H1 (cell line): ENCODE results near the gene SIX3. TPM values are rescaled to one million over a fixed set of nuclear protein-coding genes. Genes with fewer than 3 reads are reported as not detected.
A peak's percentile ranks its signal among the peaks of the same experiment; 100 is the strongest.

Experiments
- CTCF ChIA-PET: fragments of 300-600 bp; sonication (Branson Sonifier 250); formaldehyde crosslinking; loops from one replicate; lab custom pipeline; 2021; ENCODE audit not compliant: partially characterized antibody; lab: Charles Lee
- POLR2A ChIA-PET: fragments of 300-600 bp; sonication (Branson Sonifier 250); formaldehyde crosslinking; loops from one replicate; lab custom pipeline; 2021; ENCODE audit warnings: inconsistent platforms; ENCODE audit not compliant: partially characterized antibody; lab: Charles Lee
- DNase-seq, 2 experiments: peaks; one replicate each; pipeline versions ENCODE4 v3.0.0 to v3.0.0-alpha.2; 2010 to 2022; ENCODE audit warnings: low spot score in 2 of 2, low read depth in 1 of 2, mixed read lengths in 1 of 2
- FAIRE-seq: peaks from 2 replicates; lab custom pipeline; 2011; peaks lifted over from hg19 to GRCh38; lab: Jason Lieb, UNC
- H2AFZ ChIP-seq: 2 replicates; pipeline ENCODE4 v1.8.1; 2012; ENCODE audit warnings: low read length, inconsistent platforms
- H2AK5ac ChIP-seq: 2 replicates; pipeline ENCODE4 v1.6.1; 2013; ENCODE audit warnings: low read depth, low read length
- H2BK120ac ChIP-seq: replicated peaks from 2 replicates; pipeline ENCODE3; 2013; ENCODE audit warnings: low read depth, low read length, inconsistent platforms
- H2BK12ac ChIP-seq: 2 replicates; pipeline ENCODE4 v1.6.1; 2013; ENCODE audit warnings: low read depth, low read length
- H2BK15ac ChIP-seq: 2 replicates; pipeline ENCODE4 v1.6.1; 2013; ENCODE audit warnings: low read length
- H2BK20ac ChIP-seq: 2 replicates; pipeline ENCODE4 v1.6.1; 2013; ENCODE audit warnings: low read length
- H2BK5ac ChIP-seq: 2 replicates; pipeline ENCODE4 v1.6.1; 2013; ENCODE audit warnings: low read depth, low read length
- H3K14ac ChIP-seq: 2 replicates; pipeline ENCODE4 v1.6.1; 2013; ENCODE audit warnings: inconsistent platforms; ENCODE audit not compliant: insufficient read length
- H3K18ac ChIP-seq: 2 replicates; pipeline ENCODE4 v1.6.1; 2013; ENCODE audit warnings: low read length; ENCODE audit errors: extremely low read depth
- H3K23ac ChIP-seq: 2 replicates; pipeline ENCODE4 v1.6.1; 2013; ENCODE audit warnings: inconsistent platforms; ENCODE audit not compliant: insufficient read length
- H3K23me2 ChIP-seq: 2 replicates; pipeline ENCODE4 v1.6.1; 2013; ENCODE audit warnings: low read depth, low read length
- H3K27ac ChIP-seq: 2 replicates; pipeline ENCODE4 v1.6.1; 2011; ENCODE audit warnings: low read depth, low read length, inconsistent platforms
- H3K27me3 ChIP-seq, 4 experiments: replicated peaks in 1 of 4; 1 replicate in 1 of 4; 2 replicates in 3 of 4; pipeline versions ENCODE4 v1.6.1 to v1.8.1; 2011 to 2013; ENCODE audit warnings: low read length in 3 of 4, mild to moderate bottlenecking in 3 of 4, inconsistent platforms in 2 of 4, mixed read lengths in 2 of 4, moderate library complexity in 1 of 4; ENCODE audit not compliant: control insufficient read depth in 3 of 4, insufficient read depth in 3 of 4; ENCODE audit errors: extremely low read depth in 1 of 4
- H3K36me3 ChIP-seq, 4 experiments: 2 replicates each; pipeline versions ENCODE4 v1.6.1 to v1.8.1; 2011 to 2013; ENCODE audit warnings: mild to moderate bottlenecking in 4 of 4, low read length in 3 of 4, moderate library complexity in 2 of 4, control low read depth in 1 of 4, inconsistent platforms in 1 of 4; ENCODE audit not compliant: insufficient read depth in 4 of 4, control insufficient read depth in 2 of 4
- H3K4ac ChIP-seq: replicated peaks from 2 replicates; pipeline ENCODE3; 2013; ENCODE audit warnings: low read length, low read depth, mixed read lengths, inconsistent platforms; ENCODE audit not compliant: insufficient read length
- H3K4me1 ChIP-seq, 4 experiments: replicated peaks in 1 of 4; 1 replicate in 1 of 4; 2 replicates in 3 of 4; pipeline versions ENCODE4 v1.6.1 to v1.8.1; 2011 to 2013; ENCODE audit warnings: low read length in 3 of 4, inconsistent platforms in 2 of 4, mixed read lengths in 1 of 4; ENCODE audit not compliant: insufficient read depth in 4 of 4, control insufficient read depth in 3 of 4
- H3K4me2 ChIP-seq, 2 experiments: 2 replicates each; pipeline versions ENCODE4 v1.6.1 to v1.8.1; 2011 to 2013; ENCODE audit warnings: low read depth in 2 of 2, low read length in 2 of 2, control low read depth in 1 of 2, inconsistent platforms in 1 of 2, mild to moderate bottlenecking in 1 of 2; ENCODE audit not compliant: insufficient read depth in 1 of 2
- H3K4me3 ChIP-seq, 4 experiments: fragments of 200-600, 300-600 bp in 1 of 4; sonication (generic), shearing (Covaris generic), sonication (Bioruptor Twin) in 1 of 4; 2 replicates each; pipeline versions ENCODE4 v1.5.1 to v1.8.1; 2011 to 2016; ENCODE audit warnings: low read length in 4 of 4, low read depth in 3 of 4, control low read depth in 2 of 4, inconsistent platforms in 2 of 4, mild to moderate bottlenecking in 2 of 4, mixed read lengths in 1 of 4, moderate library complexity in 1 of 4; ENCODE audit not compliant: insufficient read depth in 2 of 4; ENCODE audit errors: extremely low read depth in 1 of 4
- H3K56ac ChIP-seq: replicated peaks from 2 replicates; pipeline ENCODE3; 2013; ENCODE audit warnings: low read depth, mild to moderate bottlenecking, mixed read lengths, low read length, inconsistent platforms; ENCODE audit not compliant: insufficient read length
- H3K79me1 ChIP-seq: 2 replicates; pipeline ENCODE4 v1.6.1; 2013; ENCODE audit warnings: low read depth, low read length, control low read depth
- H3K79me2 ChIP-seq, 2 experiments: 2 replicates each; pipeline versions ENCODE4 v1.6.1 to v1.8.1; 2012 to 2013; ENCODE audit warnings: low read length in 2 of 2, mild to moderate bottlenecking in 2 of 2, inconsistent platforms in 1 of 2; ENCODE audit not compliant: insufficient read depth in 2 of 2, control insufficient read depth in 1 of 2
- H3K9ac ChIP-seq, 4 experiments: replicated peaks in 1 of 4; 1 replicate in 1 of 4; 2 replicates in 3 of 4; pipeline versions ENCODE4 v1.6.1 to v1.8.1; 2011 to 2013; ENCODE audit warnings: low read depth in 3 of 4, low read length in 3 of 4, control low read depth in 2 of 4, mild to moderate bottlenecking in 2 of 4, moderate library complexity in 2 of 4, inconsistent platforms in 1 of 4; ENCODE audit errors: extremely low read depth in 1 of 4
- H3K9me3 ChIP-seq, 2 experiments: 2 replicates each; pipeline versions ENCODE4 v1.6.1 to v1.8.1; 2012 to 2013; ENCODE audit warnings: mild to moderate bottlenecking in 2 of 2, moderate library complexity in 2 of 2, control low read depth in 1 of 2, inconsistent platforms in 1 of 2, low read depth in 1 of 2, low read length in 1 of 2, mixed read lengths in 1 of 2; ENCODE audit not compliant: insufficient read depth in 2 of 2
- H4K20me1 ChIP-seq, 2 experiments: replicated peaks in 1 of 2; 2 replicates each; pipeline versions ENCODE3 to v1.8.1; 2011 to 2013; ENCODE audit warnings: inconsistent platforms in 2 of 2, low read length in 2 of 2, mild to moderate bottlenecking in 1 of 2; ENCODE audit not compliant: insufficient read depth in 2 of 2, control insufficient read depth in 1 of 2
- H4K5ac ChIP-seq: 2 replicates; pipeline ENCODE4 v1.6.1; 2013; ENCODE audit warnings: low read length, low read depth, mixed read lengths, inconsistent platforms; ENCODE audit not compliant: insufficient read length
- H4K8ac ChIP-seq: 2 replicates; pipeline ENCODE4 v1.8.0; 2013; ENCODE audit warnings: mild to moderate bottlenecking, moderate library complexity, low read length, inconsistent platforms; ENCODE audit not compliant: insufficient read depth; ENCODE audit errors: extremely low read depth
- H4K91ac ChIP-seq: replicated peaks from 2 replicates; pipeline ENCODE3; 2013; ENCODE audit warnings: low read length, mixed read lengths, inconsistent platforms; ENCODE audit not compliant: insufficient read length
- ATF2 ChIP-seq: IDR thresholded peaks from 2 replicates; pipeline ENCODE4 v1.6.1; 2012; ENCODE audit warnings: low read length, inconsistent platforms
- BACH1 ChIP-seq: IDR thresholded peaks from 2 replicates; pipeline ENCODE4 v1.6.1; 2012; ENCODE audit warnings: low read length, improper control_type of control experiment
- EZH2 ChIP-seq: fragments of 200-600 bp; sonication (generic); IDR thresholded peaks from 2 replicates; pipeline ENCODE4 v1.7.1; 2012; ENCODE audit warnings: low read depth, mild to moderate bottlenecking, moderate library complexity, low read length, inconsistent platforms; ENCODE audit not compliant: severe bottlenecking
- JUN ChIP-seq: IDR thresholded peaks from 2 replicates; pipeline ENCODE4 v1.6.1; 2011; ENCODE audit warnings: low read depth, mild to moderate bottlenecking, improper control_type of control experiment, low read length
- MAFK ChIP-seq: IDR thresholded peaks from 2 replicates; pipeline ENCODE4 v1.6.1; 2012; ENCODE audit warnings: low read depth, mild to moderate bottlenecking, improper control_type of control experiment, low read length
- RNF2 ChIP-seq: fragments of 200-900, 300-1000 bp; sonication (generic); IDR thresholded peaks from 2 replicates; pipeline ENCODE4 v1.7.1; 2016; ENCODE audit warnings: borderline replicate concordance, low read depth, mild to moderate bottlenecking, antibody characterized with exemption, low read length; ENCODE audit not compliant: poor library complexity, severe bottlenecking; ENCODE audit errors: missing control alignments
- SUZ12 ChIP-seq: fragments of 200-600 bp; sonication (generic); IDR thresholded peaks from 2 replicates; pipeline ENCODE4 v1.6.1; 2012; ENCODE audit warnings: mild to moderate bottlenecking, inconsistent platforms, low read length, moderate library complexity, mixed read lengths
- USF2 ChIP-seq: IDR thresholded peaks from 2 replicates; pipeline ENCODE4 v1.6.1; 2011; ENCODE audit warnings: low read length, improper control_type of control experiment
- WGBS, 2 experiments: shearing (Covaris generic) in 1 of 2; methylation state at CpG; one replicate each; pipeline versions ENCODE4 v1.1.6 to v1.1.7; 2013 to 2015; ENCODE audit warnings: low lambda C conversion rate in 2 of 2, mixed read lengths in 2 of 2, inconsistent platforms in 1 of 2, low coverage in 1 of 2, missing lambda C conversion rate in 1 of 2; ENCODE audit not compliant: insufficient replicate concordance in 2 of 2, insufficient coverage in 1 of 2, insufficient read length in 1 of 2; ENCODE audit errors: extremely low coverage in 1 of 2, missing lambda C conversion rate in 1 of 2; 5-methylcytosine and 5-hydroxymethylcytosine counted together
- polyA plus RNA-seq, 7 experiments: library from polyadenylated mRNA; depleted of rRNA in 3 of 7; stranded (reverse) in 5 of 7; unstranded in 2 of 7; fragments of >200 nt in 5 of 7; fragments of 200-250 nt in 2 of 7; gene quantifications; 1 replicate in 5 of 7; 2 replicates in 1 of 7; 4 replicates in 1 of 7; pipeline versions ENCODE4 v1.2.1 to v1.2.3, GENCODE V29; 2011 to 2013; ENCODE audit warnings: missing spikeins in 2 of 7, mixed read lengths in 2 of 7
- total RNA-seq: library from RNA; stranded (reverse); fragmentation: NEBNext Ultra II Directional; extraction: Animal tissue kit (Norgen Biotek cat#: 25700); gene quantifications from 2 replicates; pipeline ENCODE4 v1.2.1, GENCODE V29; 2021

Gene SIX3
- total and polyA plus RNA-seq, 2 of the 8 experiments (the other 6 are each of a cell fraction or from before 2014, with no cell fraction given) = 0.02 to 0.19 TPM

- Histone ChIP-seq H3K4ac (peak overlapping the region; percentile 28), H3K36me3 (no peaks in the 10 kb centered on the region), H3K18ac (peak overlapping the region; percentile 74), H3K4me2 (peak overlapping the region; percentile 54 to 79), H2BK12ac (peak overlapping the region; percentile 68; the same call in 1 of the 2 replicates), H2BK20ac (no peak overlapping the region), H3K27me3 (peaks cover 71 to 100% (median 92%) of the 10 kb centered on the region in 4 experiments), H2AFZ (no peak overlapping the region), H2BK5ac (peak overlapping the region; percentile 60; the same call in 1 of the 2 replicates), H3K27ac (no peak overlapping the region), H3K9me3 (no peaks in the 10 kb centered on the region), H2BK120ac (no peak overlapping the region), H3K4me3 (peak overlapping the region in 3 of 4 experiments; percentile 20 to 59 (median 34); a peak in 6 of 8 replicates), H3K56ac (no peak overlapping the region), H3K14ac (no peak overlapping the region), H3K23ac (no peak overlapping the region), H4K8ac (no peak overlapping the region), H3K79me1 (no peaks in the 10 kb centered on the region), H3K4me1 (peaks cover 16 to 52% (median 35%) of the 10 kb centered on the region in 4 experiments), H3K23me2 (peaks cover 6% of the 10 kb centered on the region), H4K91ac (no peak overlapping the region), H3K79me2 (no peaks in the 10 kb centered on the region), H4K5ac (no peak overlapping the region), H2BK15ac (peak overlapping the region; percentile 76; the same call in 1 of the 2 replicates), H2AK5ac (peak overlapping the region; percentile 4; the same call in 1 of the 2 replicates), H4K20me1 (peaks cover 0 to 9% of the 10 kb centered on the region in 2 experiments), H3K9ac (no peak overlapping the region)
- FAIRE-seq (no peak), DNase-seq (no peak)
- CTCF ChIA-PET = interaction anchor here (1.3 to 5.0 kb wide), 5 partner anchors 11 to 469 kb away, joined by 8 to 22 read pairs (median 19); no protein-coding TSS in a partner anchor
- POLR2A ChIA-PET = interaction anchor here (1.0 to 1.3 kb wide), 2 partner anchors 16 to 22 kb away, joined by 4 to 8 read pairs; no protein-coding TSS in a partner anchor
- TF ChIP-seq BACH1 (no peak), USF2 (no peak), MAFK (no peak), RNF2 (peak; percentile 81), SUZ12 (peak; percentile 67), ATF2 (no peak), JUN (no peak), EZH2 (peak; percentile 78)
- WGBS, 2 experiments = 29% methylated on average over 17 of the region's 18 CpGs; no CpG with 5 or more reads in 1 of the 2 experiments
These were observed 7.2 kb downstream of the SIX3 start for GRCh38 chr2:44948565-44949328.
